RWPE2 (cell line): ENCODE measurements around the gene TNFRSF14.

Experiments
- ATAC-seq: fragments of 200-7000 bp; cut with Tn5 transposase; 3 replicates; pipeline ENCODE4 v1.9.1; 2021; ENCODE audit warnings: low read depth
- DNase-seq: peaks from one replicate; pipeline ENCODE4 v3.0.0-alpha.2; 2020; ENCODE audit warnings: low spot score
- H3K27ac ChIP-seq: fragments of 450-650 bp; 2 replicates; pipeline ENCODE4 v1.5.1; 2017; ENCODE audit warnings: mild to moderate bottlenecking; ENCODE audit not compliant: poor library complexity, severe bottlenecking
- H3K27me3 ChIP-seq: fragments of 250-450 bp; sonication (Bioruptor Pico); 2 replicates; pipeline ENCODE4 v1.5.1; 2021; ENCODE audit warnings: mild to moderate bottlenecking, moderate library complexity; ENCODE audit not compliant: insufficient read depth, poor library complexity, severe bottlenecking
- H3K36me3 ChIP-seq: fragments of 250-450 bp; sonication (Bioruptor Pico); 2 replicates; pipeline ENCODE4 v1.5.1; 2020; ENCODE audit warnings: low read depth, mild to moderate bottlenecking, moderate library complexity
- H3K4me1 ChIP-seq: fragments of 250-450 bp; sonication (Bioruptor Pico); 2 replicates; pipeline ENCODE4 v1.5.1; 2021; ENCODE audit warnings: mild to moderate bottlenecking, moderate library complexity; ENCODE audit not compliant: insufficient read depth, poor library complexity, severe bottlenecking
- H3K4me3 ChIP-seq: fragments of 250-450 bp; sonication (Bioruptor Pico); 2 replicates; pipeline ENCODE4 v1.5.1; 2021; ENCODE audit warnings: mild to moderate bottlenecking, moderate library complexity; ENCODE audit not compliant: severe bottlenecking
- H3K9me3 ChIP-seq: fragments of 250-450 bp; sonication (Bioruptor Pico); 2 replicates; pipeline ENCODE4 v1.5.1; 2021; ENCODE audit warnings: mild to moderate bottlenecking, moderate library complexity; ENCODE audit not compliant: severe bottlenecking
- TF ChIP-seq, protein P1 (sequence below): fragments of 450-650 bp; IDR thresholded peaks from one replicate; pipeline ENCODE4 v1.5.1; 2017; ENCODE audit warnings: mild to moderate bottlenecking, moderate library complexity; ENCODE audit not compliant: poor library complexity, severe bottlenecking

Gene TNFRSF14

DNA sequence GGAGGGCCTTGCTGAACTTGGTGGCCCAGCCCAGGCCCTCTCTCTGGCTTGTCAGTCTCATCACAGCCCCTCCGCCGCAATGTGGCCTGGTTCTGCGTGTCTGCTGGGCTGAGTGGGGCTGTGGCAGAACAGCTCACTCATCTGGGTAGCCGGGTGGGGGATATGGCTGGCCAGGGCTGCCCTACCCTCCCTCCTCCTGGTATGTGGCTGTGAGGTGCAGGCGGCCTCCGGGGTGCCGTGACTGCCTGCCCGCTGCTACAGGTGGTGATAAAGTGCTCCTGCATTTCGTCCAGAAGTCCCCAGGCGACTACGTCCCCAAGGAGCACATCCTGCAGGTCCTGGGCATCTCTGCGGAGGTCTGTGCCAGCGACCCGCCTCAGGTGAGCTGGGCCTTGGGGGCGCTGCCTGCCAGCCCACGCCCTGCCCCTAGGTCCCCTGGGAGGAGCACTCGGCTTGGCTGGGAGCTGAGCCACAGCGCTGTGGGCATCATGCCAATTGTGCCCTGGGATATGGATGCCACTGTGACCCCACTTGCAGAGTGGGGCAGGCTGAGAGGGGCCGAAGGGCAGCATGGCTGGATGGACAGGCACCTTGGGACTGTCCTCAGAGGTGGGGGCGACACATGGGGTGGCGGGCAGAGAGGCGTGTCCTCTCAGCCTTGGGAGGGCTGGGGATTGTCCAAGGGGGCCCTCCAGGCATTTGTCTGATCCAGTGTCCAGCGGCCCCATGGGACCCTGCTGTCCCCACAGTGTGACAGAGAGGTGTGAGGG is 32.7 kb downstream of the TNFRSF14 start:
- Histone ChIP-seq H3K36me3 (no peaks in the 10 kb centered on the region), H3K9me3 (no peaks in the 10 kb centered on the region), H3K27me3 (no peaks in the 10 kb centered on the region), H3K27ac (no peak overlapping the region), H3K4me3 (no peak overlapping the region), H3K4me1 (no peaks in the 10 kb centered on the region)
- TF ChIP-seq, protein P1, sequence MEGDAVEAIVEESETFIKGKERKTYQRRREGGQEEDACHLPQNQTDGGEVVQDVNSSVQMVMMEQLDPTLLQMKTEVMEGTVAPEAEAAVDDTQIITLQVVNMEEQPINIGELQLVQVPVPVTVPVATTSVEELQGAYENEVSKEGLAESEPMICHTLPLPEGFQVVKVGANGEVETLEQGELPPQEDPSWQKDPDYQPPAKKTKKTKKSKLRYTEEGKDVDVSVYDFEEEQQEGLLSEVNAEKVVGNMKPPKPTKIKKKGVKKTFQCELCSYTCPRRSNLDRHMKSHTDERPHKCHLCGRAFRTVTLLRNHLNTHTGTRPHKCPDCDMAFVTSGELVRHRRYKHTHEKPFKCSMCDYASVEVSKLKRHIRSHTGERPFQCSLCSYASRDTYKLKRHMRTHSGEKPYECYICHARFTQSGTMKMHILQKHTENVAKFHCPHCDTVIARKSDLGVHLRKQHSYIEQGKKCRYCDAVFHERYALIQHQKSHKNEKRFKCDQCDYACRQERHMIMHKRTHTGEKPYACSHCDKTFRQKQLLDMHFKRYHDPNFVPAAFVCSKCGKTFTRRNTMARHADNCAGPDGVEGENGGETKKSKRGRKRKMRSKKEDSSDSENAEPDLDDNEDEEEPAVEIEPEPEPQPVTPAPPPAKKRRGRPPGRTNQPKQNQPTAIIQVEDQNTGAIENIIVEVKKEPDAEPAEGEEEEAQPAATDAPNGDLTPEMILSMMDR: no peak
- no peak for ATAC-seq
- DNase-seq: no peak

DNA sequence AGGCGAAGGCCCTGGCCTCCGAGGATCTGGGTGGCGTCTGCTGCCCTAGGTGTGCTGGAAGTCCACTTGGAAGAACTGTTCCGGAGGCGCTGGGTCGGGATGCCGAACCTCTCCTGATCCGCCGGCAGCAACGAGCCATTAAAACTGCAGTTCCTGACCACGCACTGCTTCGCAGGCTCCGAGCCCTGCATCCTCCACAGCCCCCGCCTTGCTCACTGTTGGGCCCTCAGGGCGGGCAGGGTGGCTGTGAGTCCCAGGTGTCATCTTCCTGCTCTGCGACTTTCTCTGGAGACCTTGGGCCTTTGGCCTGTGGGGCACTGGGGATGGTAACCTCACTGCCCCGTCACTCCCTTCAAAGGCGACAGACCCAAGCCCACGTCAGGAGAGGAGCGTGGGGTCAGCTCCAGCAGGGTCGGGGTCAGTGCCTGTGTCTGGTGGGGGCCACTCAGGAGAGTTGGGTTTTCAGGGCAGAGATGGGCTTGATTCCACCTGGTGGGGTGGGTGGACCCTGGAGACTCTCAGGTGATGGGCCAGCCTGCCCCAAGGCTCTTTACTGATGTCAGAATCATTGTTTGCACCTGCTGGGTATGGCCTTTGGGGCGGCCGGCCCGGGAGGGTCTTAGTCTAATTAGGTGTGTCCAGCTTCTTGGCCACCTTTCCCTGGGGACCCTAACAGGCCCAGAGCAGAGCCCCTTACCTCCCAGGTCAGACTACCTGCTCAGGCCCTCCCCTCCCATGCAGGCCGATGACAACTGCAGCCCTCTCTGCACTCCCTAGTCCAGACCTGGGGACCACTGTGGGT is 33.5 kb downstream of the TNFRSF14 start:
- Histone ChIP-seq H3K36me3 (no peaks in the 10 kb centered on the region), H3K27ac (no peak overlapping the region), H3K4me3 (no peak overlapping the region), H3K27me3 (no peaks in the 10 kb centered on the region), H3K4me1 (no peaks in the 10 kb centered on the region), H3K9me3 (no peaks in the 10 kb centered on the region)
- DNase-seq (peak; percentile 51), ATAC-seq (no peak)
- TF ChIP-seq, protein P1: no peak

DNA sequence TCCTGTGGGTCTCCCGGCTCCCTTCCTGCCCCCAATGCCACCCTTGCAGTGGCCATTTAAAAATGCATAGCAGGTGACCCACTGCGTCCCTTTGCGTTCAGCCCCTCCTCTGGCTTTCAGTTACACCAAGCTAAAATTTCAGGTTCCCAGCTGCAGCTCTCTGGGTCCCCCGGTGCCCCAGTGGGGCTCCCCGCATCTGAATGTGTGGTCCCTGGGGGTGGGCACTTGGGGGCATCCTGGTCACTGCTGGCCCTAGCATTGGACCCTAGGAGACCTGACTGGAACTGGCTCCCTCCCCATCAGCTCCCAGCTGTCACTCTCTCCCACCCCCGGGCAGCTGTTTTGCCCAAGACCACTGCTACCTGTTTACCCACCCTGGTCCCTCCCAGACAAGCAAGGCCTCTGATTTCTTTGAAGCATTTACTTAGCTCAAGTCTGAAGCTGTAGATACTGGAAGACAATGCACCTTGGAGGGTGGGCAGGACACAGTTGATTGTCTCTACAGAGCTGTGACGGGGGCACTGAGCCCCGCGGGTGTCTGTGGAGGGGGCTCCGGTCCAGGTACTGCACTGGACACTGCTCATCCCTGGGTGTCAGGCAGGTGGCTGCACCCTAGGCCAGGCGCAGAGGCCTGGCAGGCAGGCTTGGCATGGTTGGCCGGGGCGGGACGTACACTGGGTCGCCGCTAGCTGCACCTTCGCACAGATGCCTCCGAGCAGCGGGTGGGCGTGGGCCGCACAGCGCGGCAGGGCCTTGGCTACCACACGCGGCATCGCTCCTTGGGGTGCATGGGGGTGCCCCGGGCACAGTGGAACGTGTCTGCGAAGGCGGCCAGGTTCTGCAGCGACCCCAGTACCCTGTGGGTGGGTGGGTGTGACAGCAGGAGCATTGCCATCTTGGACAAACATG is 34.3 kb downstream of the TNFRSF14 start:
- H3K4me3 ChIP-seq: no peak overlapping the region
- no peak overlapping the region for H3K27ac ChIP-seq
- ATAC-seq: no peak
- no peaks in the 10 kb centered on the region for H3K27me3 ChIP-seq
- H3K9me3 ChIP-seq: no peaks in the 10 kb centered on the region
- no peaks in the 10 kb centered on the region for H3K36me3 ChIP-seq
- H3K4me1 ChIP-seq: no peaks in the 10 kb centered on the region
- peak; percentile 59 for DNase-seq
- TF ChIP-seq, protein P1: no peak

DNA sequence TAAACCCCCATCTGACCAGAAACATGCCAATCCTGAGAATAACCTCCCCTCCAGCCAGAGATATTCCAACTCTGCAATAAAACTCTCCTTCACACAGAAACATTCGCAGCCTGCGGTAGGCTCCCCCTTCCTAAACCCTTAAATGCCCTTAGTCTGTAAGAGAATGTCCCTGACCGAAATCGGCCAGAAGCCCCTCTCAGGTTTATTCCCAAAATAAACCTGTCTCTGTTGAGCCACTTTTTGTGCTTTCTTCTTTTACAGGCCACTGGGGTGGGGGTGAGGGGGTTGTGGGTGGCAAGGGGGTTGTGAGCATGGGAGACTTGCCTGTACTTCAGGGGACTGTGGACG is 35.0 kb downstream of the TNFRSF14 start:
- H3K4me1 ChIP-seq: no peaks in the 10 kb centered on the region
- DNase-seq: no peak
- H3K9me3 ChIP-seq: no peaks in the 10 kb centered on the region
- H3K27me3 ChIP-seq: no peaks in the 10 kb centered on the region
- H3K36me3 ChIP-seq: no peaks in the 10 kb centered on the region
- no peak overlapping the region for H3K27ac ChIP-seq
- TF ChIP-seq, protein P1: no peak
- no peak overlapping the region for H3K4me3 ChIP-seq
- ATAC-seq: no peak
